ENCODE measurements around the gene WDR74.

Gene WDR74

GRCh38 chr11:62791501-62792201, 47.7 kb downstream of the WDR74 start, which contains the start of gene TMEM223:
Gene TMEM223, minus strand, starts transcription at chr11:62792006. Its CDS starts 12 bp downstream, at chr11:62791994.
- peak; percentile 89 for DNase-seq

GRCh38 chr11:62789576-62789975, 49.8 kb downstream of the WDR74 start:
- DNase-seq = no peak

- DNase-seq = no peak
Observed at GRCh38 chr11:62788991-62789390, 50.4 kb downstream of the WDR74 start.

GRCh38 chr11:62787005-62787759, 52.2 kb downstream of the WDR74 start, which contains the start of gene TMEM179B:
Gene TMEM179B, plus strand, starts transcription at chr11:62787402. Its CDS starts 30 bp downstream, at chr11:62787432.
- peak; percentile 92 for DNase-seq

- DNase-seq = peak; percentile 80
Observed at GRCh38 chr11:62786318-62787004, 52.9 kb downstream of the WDR74 start.
